Esophagus squamous epithelium (tissue), 5 donors: ENCODE measurements around the gene CD5L. TPM values are rescaled to one million over a fixed set of nuclear protein-coding genes. Genes with fewer than 3 reads are reported as not detected.
A peak's percentile ranks its signal among the peaks of the same experiment; 100 is the strongest.

Experiments
- DNase-seq: peaks from one replicate; lab custom pipeline; 2025; lab: John Stamatoyannopoulos, UW
- H3K27ac ChIP-seq, 4 donors: fragments of 200-600 bp; sonication (generic); one replicate each; pipeline ENCODE4 v1.5.1; 2016 to 2019; ENCODE audit warnings: mild to moderate bottlenecking in 1 of 4
- H3K27me3 ChIP-seq, 4 donors: fragments of 200-600 bp; sonication (generic); 1 replicate in 3 of 4; 2 replicates in 1 of 4; pipeline versions ENCODE4 v1.5.1 to v1.6.0; 2017 to 2021; ENCODE audit warnings: antibody characterized with exemption in 1 of 4
- H3K36me3 ChIP-seq, 3 donors: fragments of 200-600 bp; sonication (generic); one replicate each; pipeline ENCODE4 v1.5.1; 2016 to 2019
- H3K4me1 ChIP-seq, 3 donors: fragments of 200-600 bp; sonication (generic); one replicate each; pipeline ENCODE4 v1.5.1; 2017 to 2019
- H3K4me3 ChIP-seq, 4 donors: fragments of 200-600 bp; sonication (generic); 1 replicate in 3 of 4; 2 replicates in 1 of 4; pipeline ENCODE4 v1.5.1; 2016 to 2019; ENCODE audit warnings: mild to moderate bottlenecking in 2 of 4, moderate library complexity in 1 of 4
- H3K9me3 ChIP-seq, 3 donors: fragments of 200-600 bp; sonication (generic); one replicate each; pipeline ENCODE4 v1.5.1; 2016 to 2019
- CTCF ChIP-seq, 6 experiments: fragments of 450-650 bp in 4 of 6; fragments of 200-600 bp in 2 of 6; sonication (generic) in 2 of 6; IDR thresholded peaks; one replicate each; pipeline ENCODE4 v1.5.1; 2016 to 2019; ENCODE audit warnings: antibody characterized with exemption in 6 of 6, mild to moderate bottlenecking in 4 of 6, moderate library complexity in 4 of 6
- POLR2A ChIP-seq, 4 donors: fragments of 450-650 bp; IDR thresholded peaks; one replicate each; pipeline ENCODE4 v1.6.1; 2017; ENCODE audit warnings: antibody characterized with exemption in 4 of 4, mild to moderate bottlenecking in 4 of 4, moderate library complexity in 3 of 4
- WGBS, 2 donors: methylation state at CpG; one replicate each; pipeline ENCODE4 v1.1.5; 2018; 5-methylcytosine and 5-hydroxymethylcytosine counted together
- intact Hi-C: fragments of 100-400 bp; cut with DNase I; formaldehyde crosslinking; loops from one replicate; pipeline ENCODE4 v1.15.0; 2022
- total RNA-seq, 4 donors: library from RNA; depleted of rRNA; stranded (reverse); fragments of >200 nt; gene quantifications; one replicate each; pipeline ENCODE4 v1.1.0, GENCODE V29; 2016
- donor health status: DM: yes; HTN: yes; CAD: no.

Gene CD5L
- total RNA-seq, 4 donors from 2014 or later: 0.19 TPM; not detected in 3

DNA sequence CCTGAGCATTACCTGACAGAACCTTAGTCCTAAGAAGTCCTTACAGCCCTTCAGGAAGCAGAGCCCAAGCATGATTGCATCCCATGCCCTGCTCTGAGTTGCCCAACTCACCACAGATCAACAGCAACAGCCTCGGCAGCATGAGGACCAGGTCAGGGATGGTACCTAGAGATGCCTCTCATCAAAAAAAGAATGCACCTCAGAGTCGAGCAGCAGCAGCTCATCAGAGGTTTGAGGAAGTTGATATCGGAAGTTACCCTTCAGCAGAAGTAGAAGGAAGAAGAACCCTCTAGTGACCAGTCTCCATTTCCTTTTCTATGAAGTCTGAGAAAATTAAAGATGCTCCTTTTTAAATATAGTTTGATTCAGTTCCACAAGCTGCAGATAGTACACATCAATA is 21.7 kb downstream of the CD5L start, which contains the start of gene FCRL1:
TSS of gene FCRL1 (minus strand) at position 225 of the 400 bp plus-strand sequence. CDS start at position 142, 83 bp downstream.
- no peak for DNase-seq
- no peak within 1 kb of the TSS for H3K27ac ChIP-seq
- H3K4me1 ChIP-seq: no peaks in the 10 kb centered on the region
- intact Hi-C loops: no loop called here
- H3K36me3 ChIP-seq: no peaks in the 10 kb centered on the region
- H3K4me3 ChIP-seq: no peak within 1 kb of the TSS
- no peaks in the 10 kb centered on the region for H3K9me3 ChIP-seq
- TF ChIP-seq CTCF (IDR thresholded peaks at IDR 0.05): no peak
- no peak for TF ChIP-seq POLR2A (IDR thresholded peaks at IDR 0.05)
- WGBS, 2 donors: 57 to 61% methylated on average over 2 of the region's 3 CpGs
- no peaks in the 10 kb centered on the region for H3K27me3 ChIP-seq

GRCh38 chr1:157819215-157819614 is 22.4 kb downstream of the CD5L start:
- Histone ChIP-seq H3K27ac (no peak overlapping the region), H3K36me3 (no peaks in the 10 kb centered on the region), H3K4me1 (no peaks in the 10 kb centered on the region), H3K4me3 (no peak overlapping the region), H3K27me3 (no peaks in the 10 kb centered on the region), H3K9me3 (no peaks in the 10 kb centered on the region)
- no peak for TF ChIP-seq CTCF (IDR thresholded peaks at IDR 0.05)
- no peak for DNase-seq
- intact Hi-C loops: no loop called here
- WGBS, 2 donors: 65 to 70% methylated on average over 2 of the region's 2 CpGs

DNA sequence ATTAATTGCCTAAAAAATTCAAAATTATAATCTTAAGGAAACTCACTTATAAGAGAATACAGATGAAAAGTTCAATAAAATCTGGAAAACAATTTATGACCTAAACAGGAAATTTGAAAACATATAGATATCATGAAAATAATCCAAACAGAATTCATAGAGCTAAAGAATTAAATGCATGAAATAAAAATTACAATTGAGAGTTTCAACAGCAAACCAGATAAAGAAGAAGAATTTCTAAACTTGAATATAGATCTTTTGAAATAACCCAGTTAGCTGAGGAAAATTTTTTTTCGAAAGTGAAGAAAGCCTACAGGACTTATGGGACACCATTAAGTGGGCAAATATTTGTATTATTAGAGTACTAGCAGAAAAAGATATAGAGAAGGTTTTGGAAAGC is 28.3 kb downstream of the CD5L start:
- peaks cover 0 to 19% (median 0%) of the 10 kb centered on the region in 3 donors for H3K9me3 ChIP-seq
- TF ChIP-seq CTCF (IDR thresholded peaks at IDR 0.05): no peak
- TF ChIP-seq POLR2A (IDR thresholded peaks at IDR 0.05): no peak
- intact Hi-C loops: no loop called here
- H3K36me3 ChIP-seq: no peaks in the 10 kb centered on the region
- no peaks in the 10 kb centered on the region for H3K27me3 ChIP-seq
- H3K4me1 ChIP-seq: no peaks in the 10 kb centered on the region
- WGBS, 2 donors: 57 to 66% methylated on average over 1 of the region's 1 CpG
- H3K27ac ChIP-seq: no peak overlapping the region
- no peak overlapping the region for H3K4me3 ChIP-seq
- DNase-seq: no peak

- peak; percentile 8 for DNase-seq
- no peak overlapping the region for H3K4me3 ChIP-seq
- intact Hi-C loops: no loop called here
- H3K27me3 ChIP-seq: no peaks in the 10 kb centered on the region
- H3K36me3 ChIP-seq: no peaks in the 10 kb centered on the region
- H3K27ac ChIP-seq: no peak overlapping the region
- TF ChIP-seq POLR2A (IDR thresholded peaks at IDR 0.05) (no peak), CTCF (IDR thresholded peaks at IDR 0.05) (no peak)
- H3K4me1 ChIP-seq: no peaks in the 10 kb centered on the region
- 48 to 49% methylated on average over 4 to 5 of the region's 6 CpGs for WGBS, 2 donors
- H3K9me3 ChIP-seq: peaks cover 0 to under 1% (median 0%) of the 10 kb centered on the region in 3 donors
Measured at GRCh38 chr1:157806431-157807149, 35.0 kb downstream of the CD5L start.

DNA sequence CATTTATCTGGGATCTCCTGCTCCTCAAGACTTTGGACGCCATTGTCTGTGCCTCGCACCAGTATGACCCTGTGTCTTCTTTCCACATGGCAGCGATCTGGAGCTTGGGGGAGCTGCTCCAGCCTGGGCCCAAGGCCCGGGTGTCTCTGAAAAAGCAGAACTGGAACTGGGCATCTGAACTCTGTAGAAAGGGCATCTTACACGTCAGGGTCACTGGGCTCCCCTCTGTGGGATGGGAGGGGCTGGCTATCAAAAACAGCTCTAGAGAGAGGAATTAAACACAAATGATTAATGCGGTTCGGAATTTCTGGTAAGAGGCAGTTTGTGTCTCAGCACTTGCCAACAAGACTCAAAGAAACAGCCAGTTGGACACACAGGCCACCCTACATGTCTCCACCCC is 37.8 kb downstream of the CD5L start:
- intact Hi-C loops: no loop called here

More for the DNA sequence above, 37.8 kb downstream of the CD5L start:
- DNase-seq: no peak
- Histone ChIP-seq H3K4me1 (no peaks in the 10 kb centered on the region), H3K9me3 (no peaks in the 10 kb centered on the region), H3K27ac (no peak overlapping the region), H3K36me3 (no peaks in the 10 kb centered on the region), H3K4me3 (no peak overlapping the region), H3K27me3 (no peaks in the 10 kb centered on the region)
- 63 to 70% methylated on average over 3 to 4 of the region's 7 CpGs for WGBS, 2 donors
- TF ChIP-seq POLR2A (IDR thresholded peaks at IDR 0.05) (no peak), CTCF (IDR thresholded peaks at IDR 0.05) (no peak)
